NAMALWA (cell line): ENCODE results near the gene SLC5A6.
"Not testable (repeated sequence)": the region's sequence is repeated elsewhere in the genome, so short reads cannot be mapped to it uniquely, and the experiment has no call there.

ENCODE experiments used
- DNase-seq: peaks from one replicate; pipeline ENCODE4 v3.0.0-alpha.2; 2015; ENCODE audit warnings: low spot score

The SLC5A6 gene

DNA sequence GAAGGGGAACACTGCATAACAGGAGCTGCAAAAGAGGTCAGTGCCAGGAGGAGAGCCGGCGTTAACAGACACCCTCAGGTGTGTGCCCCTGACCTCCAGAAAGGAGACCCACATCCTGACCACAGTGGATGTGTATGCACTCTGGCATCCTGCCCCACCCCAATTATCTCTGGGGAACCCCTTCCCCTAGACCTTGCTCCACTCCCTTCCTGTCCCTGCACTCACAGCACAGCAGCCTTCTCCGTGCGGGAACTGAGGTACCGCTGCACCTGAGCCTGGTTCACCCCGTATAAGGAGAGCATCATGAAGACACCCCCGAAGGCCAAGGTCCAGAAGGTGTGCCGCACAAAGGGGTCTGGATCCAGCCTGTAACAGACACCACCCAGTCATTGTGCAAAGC, 7.5 kb downstream of the SLC5A6 start:
- DNase-seq, result no peak

DNA sequence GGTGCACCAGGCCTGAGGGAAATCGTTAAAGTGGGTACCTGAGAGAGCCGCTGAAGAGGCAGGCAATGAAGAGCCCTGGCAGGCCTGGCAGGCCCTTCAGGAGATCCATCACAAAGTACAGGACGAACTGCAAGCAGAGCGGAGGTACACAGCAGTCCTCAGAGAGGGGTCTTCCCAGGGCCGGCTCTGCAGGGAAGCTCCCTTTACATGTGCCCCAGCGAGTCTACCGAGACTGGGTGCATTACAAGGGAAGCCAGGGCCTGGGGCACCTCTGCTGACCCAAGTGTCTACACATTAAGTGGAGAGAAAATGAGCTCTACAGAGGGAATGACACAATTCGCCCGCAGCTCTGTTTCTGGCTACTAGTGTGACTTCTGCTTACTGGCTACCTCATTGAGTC, 8.3 kb downstream of the SLC5A6 start:
- no peak for DNase-seq

GRCh38 chr2:27202854-27203253, 9.2 kb downstream of the SLC5A6 start:
- DNase-seq, result no peak

GRCh38 chr2:27201675-27202074, 10.4 kb downstream of the SLC5A6 start:
- DNase-seq, result no peak

- no peak for DNase-seq
These were observed 12.8 kb downstream of the SLC5A6 start for GRCh38 chr2:27199241-27199640.

GRCh38 chr2:27198627-27199026, 13.4 kb downstream of the SLC5A6 start:
- DNase-seq, result no peak

DNA sequence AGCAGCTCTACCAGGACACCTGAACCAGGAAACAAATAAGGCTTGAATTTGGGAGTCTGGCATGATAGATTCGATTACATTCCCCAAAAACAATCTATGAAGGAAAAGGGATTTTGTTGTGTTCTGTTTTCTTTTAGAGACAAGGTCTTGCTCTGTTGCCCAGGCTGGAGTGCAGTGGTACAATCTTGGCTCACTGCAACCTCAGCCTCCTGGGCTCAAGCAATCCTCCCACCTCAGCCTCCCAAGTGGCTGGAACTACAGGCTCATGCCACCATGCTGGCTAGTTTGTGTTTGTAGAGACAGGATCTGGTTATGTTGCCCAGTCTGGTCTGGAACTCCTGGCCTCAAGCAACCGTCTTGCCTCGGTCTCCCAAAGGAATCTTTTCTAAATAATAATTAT, 14.0 kb downstream of the SLC5A6 start:
- not testable (repeated sequence) for DNase-seq

GRCh38 chr2:27195799-27196198, 16.3 kb downstream of the SLC5A6 start:
- not testable (repeated sequence) for DNase-seq

DNA sequence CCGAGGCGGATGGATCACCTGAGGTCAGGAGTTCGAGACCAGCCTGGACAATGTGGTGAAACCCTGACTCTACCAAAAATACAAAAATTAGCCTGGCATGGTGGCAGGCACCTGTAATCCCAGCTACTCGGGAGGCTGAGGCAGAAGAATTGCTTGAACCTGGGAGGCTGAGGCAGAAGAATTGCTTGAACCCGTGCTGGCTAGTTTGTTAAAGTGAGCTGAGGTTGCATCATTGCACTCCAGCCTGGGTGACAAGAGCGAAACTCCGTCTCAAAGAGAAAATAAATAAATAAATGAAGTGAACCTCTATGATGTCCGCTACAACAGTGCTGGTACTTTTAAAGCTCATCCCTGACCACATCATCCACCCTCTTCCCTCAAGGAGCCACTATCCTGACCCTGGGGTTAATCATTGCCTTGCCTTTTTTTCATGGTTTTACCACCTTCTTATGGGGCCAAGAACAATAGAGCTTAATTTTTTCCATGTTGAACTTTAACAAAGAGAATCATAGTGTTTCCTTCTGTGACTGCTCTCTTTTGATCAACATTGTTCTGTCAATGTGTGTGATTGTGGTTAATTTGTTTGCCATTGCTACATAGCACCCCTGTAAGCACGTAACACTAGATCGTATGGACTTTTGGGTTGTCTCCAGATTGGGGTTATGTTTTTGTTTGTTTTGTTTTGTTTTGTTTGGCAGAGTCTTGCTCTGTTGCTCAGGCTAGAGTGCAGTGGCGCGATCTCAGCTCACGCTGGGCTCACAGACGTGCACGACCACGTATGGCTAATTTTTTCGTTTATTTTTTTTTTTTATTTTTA, 17.3 kb downstream of the SLC5A6 start:
- no peak for DNase-seq

DNA sequence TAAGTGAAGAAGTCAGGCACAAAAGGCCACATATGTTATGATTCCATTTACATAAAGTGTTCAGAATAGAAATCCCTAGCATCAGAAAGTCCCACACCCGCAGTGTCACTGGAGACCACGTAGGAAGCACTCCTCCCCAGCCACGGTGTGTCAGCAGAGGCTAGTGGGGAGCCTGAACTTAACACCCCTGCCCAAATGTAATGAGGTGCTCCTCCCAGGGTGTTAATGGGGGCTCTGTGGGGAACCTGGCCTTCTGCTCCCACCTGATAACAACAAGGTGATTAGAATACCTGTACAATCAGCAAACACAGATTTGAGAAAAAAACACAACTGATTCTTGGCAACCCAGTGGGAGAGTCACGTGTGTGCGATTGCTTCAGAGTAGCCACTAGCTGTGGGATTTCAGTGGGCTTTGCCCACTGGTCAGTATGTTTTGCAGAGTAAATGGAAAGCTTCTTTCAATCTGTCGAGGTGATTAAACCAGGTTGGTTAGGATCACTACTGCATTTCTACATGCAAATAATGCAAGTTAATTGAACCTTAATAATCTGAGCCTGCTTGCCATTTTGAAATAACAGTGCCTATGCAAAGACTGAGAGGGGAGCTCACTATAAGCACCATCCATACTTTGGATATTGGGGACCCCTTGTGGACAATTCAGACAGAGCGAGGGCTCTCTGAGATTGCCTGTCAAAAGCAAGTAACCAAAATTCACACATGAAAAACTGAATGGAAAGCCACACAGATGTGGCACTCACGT, 20.8 kb downstream of the SLC5A6 start:
- peak; percentile 87 for DNase-seq

DNA sequence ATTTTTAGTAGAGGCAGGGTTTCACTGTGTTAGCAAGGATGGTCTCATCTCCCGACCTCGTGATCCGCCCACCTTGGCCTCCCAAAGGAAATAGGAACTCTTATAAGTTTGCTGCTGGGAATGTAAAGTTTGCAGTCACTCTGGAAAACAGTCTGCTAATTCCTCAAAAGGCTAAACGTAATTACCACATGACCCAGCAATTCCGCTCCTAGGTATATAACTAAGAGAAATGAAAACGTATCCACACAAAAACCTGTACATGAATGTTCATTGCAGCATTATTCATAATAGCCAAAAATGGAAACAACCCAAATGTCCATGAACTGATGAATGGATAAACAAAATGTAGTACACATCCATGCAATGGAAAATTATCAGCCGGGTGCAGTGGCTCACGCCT, 22.1 kb downstream of the SLC5A6 start:
- DNase-seq, result no peak

DNA sequence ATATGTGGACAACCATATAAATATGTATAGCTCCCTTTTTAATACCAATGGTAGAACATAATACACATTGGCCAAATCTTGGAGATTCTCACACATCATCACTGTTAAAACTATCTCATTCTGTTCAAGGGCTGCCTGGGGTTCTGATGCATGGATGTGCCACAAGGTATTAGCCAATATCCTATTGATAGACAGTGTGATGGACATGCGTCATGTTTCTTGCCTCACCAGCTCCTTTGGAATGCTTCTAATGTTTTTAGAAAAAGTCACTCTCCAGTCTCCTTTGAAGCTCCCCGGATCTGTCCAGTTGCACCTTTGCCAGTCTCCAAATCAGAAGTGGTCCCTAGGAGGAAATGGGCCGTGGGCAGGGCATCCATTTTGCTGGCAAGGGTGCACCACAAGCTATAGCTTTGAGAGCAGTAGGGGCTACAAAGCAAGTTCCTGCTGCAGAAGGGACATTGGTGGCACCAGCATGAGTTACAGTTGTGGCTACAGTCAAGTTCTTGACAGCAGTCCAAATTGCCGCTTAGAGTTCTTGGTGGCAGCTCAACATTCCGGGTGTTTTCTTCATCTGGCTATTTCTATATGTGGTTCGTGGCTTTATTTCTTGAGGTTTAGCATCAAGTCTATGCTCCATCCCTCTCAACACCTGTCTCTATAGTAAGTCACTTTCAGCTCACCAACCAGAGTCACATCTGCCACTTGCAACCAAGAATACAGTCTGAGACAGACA, 25.3 kb downstream of the SLC5A6 start:
- no peak for DNase-seq

GRCh38 chr2:27185331-27186026, 26.6 kb downstream of the SLC5A6 start:
- DNase-seq, result peak; percentile 24

GRCh38 chr2:27184115-27184514, 28.0 kb downstream of the SLC5A6 start:
- DNase-seq, result no peak

DNA sequence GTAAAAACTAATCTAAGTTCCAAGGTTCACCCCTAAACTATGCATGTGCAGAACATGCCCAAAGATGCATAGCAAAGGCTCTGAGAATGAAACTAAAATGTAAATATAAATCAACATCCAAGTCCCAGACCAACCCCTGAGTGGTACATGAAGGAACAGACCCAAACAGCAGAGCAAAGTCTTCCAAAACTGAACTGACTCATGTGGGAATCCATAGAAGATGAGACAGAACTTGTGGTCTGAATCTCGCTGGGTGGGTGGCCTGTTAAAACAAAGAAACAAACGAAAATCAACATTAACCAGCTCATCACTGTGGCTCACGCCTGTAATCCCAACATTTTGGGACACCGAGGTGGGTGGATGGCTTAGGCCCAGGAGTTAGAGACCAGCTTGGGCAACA, 29.7 kb downstream of the SLC5A6 start:
- no peak for DNase-seq

- DNase-seq, result no peak
These were observed 32.6 kb downstream of the SLC5A6 start for GRCh38 chr2:27179344-27180000.

DNA sequence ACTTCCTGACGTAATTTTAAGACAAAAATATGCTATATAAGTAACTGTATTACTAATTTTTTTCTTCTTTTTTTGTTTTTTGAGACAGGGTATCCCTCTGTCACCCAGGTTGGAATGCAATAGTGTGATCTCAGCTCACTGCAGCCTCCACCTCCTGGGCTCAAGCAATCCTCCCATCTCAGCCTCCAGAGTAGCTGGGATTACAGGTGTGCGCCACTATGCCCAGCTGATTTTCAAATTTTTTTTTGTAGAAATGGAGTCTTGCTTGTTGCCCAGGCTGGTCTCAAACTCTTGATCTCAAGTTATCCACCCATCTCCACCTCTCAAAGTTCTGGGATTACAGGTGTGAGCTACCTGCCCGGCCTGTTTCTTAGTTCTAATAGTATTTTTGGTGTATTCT, 33.6 kb downstream of the SLC5A6 start:
- DNase-seq, result no peak

DNA sequence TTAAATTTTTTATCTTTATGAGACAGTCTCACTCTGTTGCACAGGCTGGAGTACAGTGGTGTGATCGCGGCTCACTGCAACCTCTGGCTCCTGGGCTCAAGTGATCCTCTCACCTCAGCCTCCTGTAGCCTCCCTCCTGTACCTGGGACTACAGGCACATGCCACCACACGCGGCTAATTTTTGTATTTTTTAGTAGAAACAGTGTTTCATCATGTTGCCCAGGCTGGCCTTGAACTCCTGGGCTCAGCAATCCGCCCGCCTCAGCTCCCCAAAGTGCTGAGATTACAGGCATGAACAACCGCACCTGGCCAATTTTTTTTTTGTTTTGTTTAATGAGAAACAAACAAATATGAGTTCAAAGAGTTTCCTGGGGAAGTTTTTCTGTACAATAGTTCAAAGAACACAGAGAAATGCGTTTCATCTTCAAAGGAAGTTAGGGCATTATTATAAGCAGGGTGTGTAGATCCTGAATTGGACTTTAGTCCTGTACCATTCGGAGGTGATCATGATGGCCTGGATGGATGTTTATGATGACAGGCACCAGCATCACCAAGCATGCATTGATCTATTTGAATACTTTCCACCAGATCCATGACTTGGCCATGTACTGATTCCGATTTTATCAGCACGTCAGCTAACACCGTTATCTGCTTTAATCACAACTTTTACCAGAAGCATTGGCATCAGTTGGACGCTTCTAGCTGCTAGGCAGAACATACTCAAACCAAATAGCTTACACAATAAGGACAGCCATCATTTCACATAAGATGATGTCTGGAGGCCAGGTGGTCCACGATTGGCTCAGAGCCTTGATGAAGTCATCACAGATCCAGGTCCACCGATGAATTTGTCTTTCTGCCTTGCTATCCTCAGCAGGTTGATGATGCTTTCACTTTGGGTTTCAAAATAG, 34.4 kb downstream of the SLC5A6 start:
- no peak for DNase-seq

DNA sequence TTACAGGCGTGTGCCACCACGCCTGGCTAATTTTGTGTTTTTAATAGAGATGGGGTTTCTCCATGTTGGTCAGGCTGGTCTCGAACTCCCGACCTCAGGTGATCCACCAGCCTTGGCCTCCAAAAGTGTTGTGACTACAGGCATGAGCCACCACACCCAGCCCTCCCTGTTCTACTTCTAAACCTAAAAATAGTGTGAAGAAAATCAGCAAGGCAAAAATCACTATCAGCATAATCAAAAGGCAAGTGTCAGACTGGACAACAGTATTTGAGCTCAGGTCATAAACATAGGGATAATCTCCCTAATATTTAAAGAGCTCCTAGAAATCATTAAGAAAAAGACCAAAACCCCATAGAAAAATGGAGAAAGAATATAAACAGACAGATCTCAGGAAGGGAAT, 36.3 kb downstream of the SLC5A6 start:
- DNase-seq, result not testable (repeated sequence)

DNA sequence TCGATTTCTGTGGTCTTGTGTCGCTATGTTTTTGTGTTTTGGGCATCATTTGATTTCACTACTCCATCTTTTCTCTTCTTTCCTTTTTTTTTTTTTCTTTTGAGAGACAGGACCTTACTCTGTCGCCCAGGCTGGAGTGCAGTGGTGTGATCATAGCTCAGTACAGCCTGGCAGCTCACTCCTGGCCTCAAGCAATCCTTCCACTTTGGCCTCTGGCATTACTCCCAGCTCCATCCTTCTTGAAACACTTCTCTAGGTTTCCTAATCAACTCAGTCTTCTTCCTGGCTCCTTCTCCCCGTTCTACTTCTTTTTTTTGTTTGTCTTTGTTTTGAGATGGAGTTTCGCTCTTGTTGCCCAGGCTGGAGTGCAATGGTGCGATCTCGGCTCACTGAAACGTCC, 36.7 kb downstream of the SLC5A6 start:
- no peak for DNase-seq

DNA sequence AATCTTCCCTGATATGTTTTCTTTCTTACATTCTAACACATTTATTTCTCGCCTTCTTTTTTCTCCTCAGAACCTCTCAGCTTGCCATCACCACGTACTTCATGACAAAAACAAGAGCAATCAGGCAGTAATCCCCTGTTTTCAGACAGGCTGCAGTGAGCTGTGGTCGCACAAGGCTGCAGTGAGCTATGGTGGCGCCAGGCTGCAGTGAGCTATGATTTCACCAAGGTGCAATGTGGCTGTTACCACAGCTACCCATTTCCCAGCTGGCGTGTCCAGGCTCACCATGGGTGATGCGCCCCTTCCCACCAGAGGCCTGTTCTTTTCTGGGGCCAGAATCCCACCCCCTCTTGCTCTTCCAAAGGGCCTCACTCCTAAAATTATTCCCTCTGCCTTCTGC, 37.4 kb downstream of the SLC5A6 start:
- DNase-seq, result no peak
